Adrenal gland (tissue), 5 donors: ENCODE results near the gene ZNF358.

ENCODE experiments used
- CTCF ChIP-seq, 6 experiments: fragments of 450-650 bp in 4 of 6; fragments of 200-600 bp in 2 of 6; sonication (generic) in 1 of 6; IDR thresholded peaks; 1 replicate in 5 of 6; 2 replicates in 1 of 6; pipeline versions ENCODE4 v1.5.1 to v1.8.0; 2016 to 2021; ENCODE audit warnings: antibody characterized with exemption in 6 of 6, mild to moderate bottlenecking in 2 of 6, moderate library complexity in 1 of 6
- POLR2A ChIP-seq, 2 donors: fragments of 450-650 bp; IDR thresholded peaks; one replicate each; pipeline ENCODE4 v1.6.1; 2017; ENCODE audit warnings: antibody characterized with exemption in 2 of 2, mild to moderate bottlenecking in 2 of 2, moderate library complexity in 1 of 2
- donor health status: DM: no; HTN: no; CAD: no.

- no peak for TF ChIP-seq CTCF (IDR thresholded peaks at IDR 0.05)
- TF ChIP-seq POLR2A (IDR thresholded peaks at IDR 0.05) = no peak
Measured at GRCh38 chr19:7560255-7560654, 44.4 kb downstream of the ZNF358 start.
